Measurements from ENCODE around the gene CEACAM8.
"Not testable (repeated sequence)": the region's sequence is repeated elsewhere in the genome, so short reads cannot be mapped to it uniquely, and the experiment has no call there.

CEACAM8 gene

DNA sequence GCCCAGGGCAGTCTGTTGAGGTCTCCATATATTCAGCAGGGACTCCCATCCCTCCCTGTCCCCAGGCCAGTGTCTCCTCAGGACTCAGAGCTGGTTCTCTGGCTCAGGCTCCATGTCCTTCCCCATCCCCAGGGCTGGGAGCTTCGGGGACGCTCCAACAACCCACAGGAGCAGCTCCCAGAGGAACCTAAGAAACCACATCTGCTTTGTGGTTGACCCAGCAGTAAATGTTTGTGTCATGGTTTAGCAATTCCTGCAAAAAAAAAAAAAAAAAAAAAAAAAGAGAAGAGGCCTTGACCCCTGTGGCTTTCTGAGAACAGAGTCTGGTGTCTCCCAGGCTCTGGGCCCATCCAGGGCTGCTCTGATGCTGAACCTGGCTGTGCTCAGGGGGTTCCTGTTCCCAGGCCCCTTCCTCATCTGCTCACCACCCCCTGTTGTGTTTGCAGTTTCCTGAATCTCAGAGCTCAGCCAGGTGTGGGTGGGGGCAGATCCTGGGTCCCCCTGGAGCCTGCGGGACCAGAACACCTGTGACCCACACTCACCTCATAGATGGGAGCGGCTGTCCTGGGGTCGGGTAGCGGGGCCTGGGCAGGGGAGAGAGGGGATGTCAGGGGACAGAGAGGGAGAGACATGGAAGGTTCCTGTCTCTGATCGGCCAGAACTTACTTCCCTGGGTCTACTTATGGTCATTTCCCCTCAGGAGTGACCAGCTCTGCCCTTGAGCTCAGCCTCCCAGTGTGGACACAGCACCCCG is 41.3 kb downstream of the CEACAM8 start:
- no peaks in the 10 kb centered on the region for H3K9me3 ChIP-seq (replicated peaks; ENCODE audit: low read length)
- H3K4me2 ChIP-seq (ENCODE audit: low read length), result no peak overlapping the region
- H3K4me1 ChIP-seq (ENCODE audit: control insufficient read depth, insufficient read depth, low read length), result no peaks in the 10 kb centered on the region
- H3K36me3 ChIP-seq (ENCODE audit: insufficient read depth, low read length), result no peaks in the 10 kb centered on the region
- H3K4me3 ChIP-seq (ENCODE audit: low read length), result no peak overlapping the region
- H3K27me3 ChIP-seq (ENCODE audit: control insufficient read depth, insufficient read depth, low read length), result peaks cover 56% of the 10 kb centered on the region
- no peak overlapping the region for H3K9ac ChIP-seq (ENCODE audit: low read depth, low read length)

DNA sequence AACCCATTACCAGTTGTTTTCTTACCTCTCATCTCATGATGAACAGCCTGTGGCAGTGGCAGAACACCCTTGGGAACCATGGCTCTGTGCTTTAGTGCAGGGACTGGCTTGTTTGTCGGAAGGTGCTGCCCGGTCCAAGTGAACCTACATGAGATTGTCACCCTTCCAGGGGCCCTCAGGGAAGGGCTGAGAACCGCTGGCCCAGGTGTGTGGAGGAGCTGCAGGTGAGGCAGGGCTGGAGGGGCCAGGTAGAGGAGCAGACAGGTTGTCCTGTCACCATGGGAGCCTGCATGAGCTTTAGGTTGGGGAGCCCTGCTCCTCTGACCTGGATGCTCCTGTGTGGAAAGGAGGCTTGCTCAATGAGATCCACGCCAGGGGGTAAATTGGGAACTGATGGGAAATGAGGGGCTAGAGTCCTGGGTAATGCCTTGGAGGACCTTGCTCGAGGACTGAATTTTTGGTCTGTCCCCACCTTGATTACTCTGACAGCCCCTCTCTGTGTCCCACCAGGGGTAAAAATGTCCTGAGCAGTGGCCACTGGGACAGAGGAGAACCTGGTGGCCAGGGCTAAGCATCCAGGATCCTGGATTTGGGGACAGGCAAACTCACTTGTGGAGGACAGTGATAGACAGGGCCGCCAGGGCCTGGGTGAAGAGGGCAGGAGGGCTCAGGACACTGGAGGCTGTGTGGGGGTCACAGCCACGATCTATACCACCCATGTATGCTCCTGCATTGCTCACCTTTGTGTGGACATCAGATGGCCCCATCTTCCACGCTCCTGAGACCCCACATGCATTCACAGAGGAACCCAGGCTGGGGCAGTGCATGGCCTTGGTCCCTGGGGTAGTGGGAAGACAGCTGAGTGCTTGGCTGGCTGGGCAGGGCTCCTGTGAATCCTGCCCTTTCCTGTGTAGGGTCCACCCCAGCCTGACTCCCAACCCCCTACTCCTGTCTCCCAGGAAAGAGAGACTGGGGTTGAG is 42.3 kb downstream of the CEACAM8 start:
- Histone ChIP-seq H3K36me3 (ENCODE audit: insufficient read depth, low read length) (no peaks in the 10 kb centered on the region), H3K4me2 (ENCODE audit: low read length) (no peak overlapping the region), H3K4me1 (ENCODE audit: control insufficient read depth, insufficient read depth, low read length) (no peaks in the 10 kb centered on the region), H3K9ac (ENCODE audit: low read depth, low read length) (no peak overlapping the region), H3K27me3 (ENCODE audit: control insufficient read depth, insufficient read depth, low read length) (peaks cover 57% of the 10 kb centered on the region), H3K4me3 (ENCODE audit: low read length) (no peak overlapping the region), H3K9me3 (replicated peaks; ENCODE audit: low read length) (no peaks in the 10 kb centered on the region)

DNA sequence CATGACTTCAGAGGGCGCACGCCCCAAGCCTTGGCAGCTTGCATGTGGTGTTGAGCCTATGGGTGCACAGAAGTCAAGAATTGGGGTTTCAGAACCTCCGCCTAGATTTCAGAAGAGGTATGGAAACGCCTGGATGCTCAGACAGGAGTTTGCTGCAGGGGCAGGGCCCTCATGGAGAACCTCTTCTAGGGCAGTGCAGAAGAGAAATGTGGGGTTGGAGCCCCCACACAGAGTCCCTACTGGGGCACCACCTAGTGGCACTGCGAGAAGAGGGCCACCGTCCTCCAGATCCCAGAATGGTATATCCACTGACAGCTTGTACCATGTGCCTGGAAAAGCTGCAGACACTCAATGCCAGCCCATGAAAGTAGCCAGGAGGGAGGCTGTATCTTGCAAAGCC is 44.2 kb downstream of the CEACAM8 start:
- H3K9ac ChIP-seq (ENCODE audit: low read depth, low read length); H3K36me3 ChIP-seq (ENCODE audit: insufficient read depth, low read length); H3K4me1 ChIP-seq (ENCODE audit: control insufficient read depth, insufficient read depth, low read length); H3K9me3 ChIP-seq (replicated peaks; ENCODE audit: low read length); H3K4me3 ChIP-seq (ENCODE audit: low read length); H3K4me2 ChIP-seq (ENCODE audit: low read length): not testable (repeated sequence)
- H3K27me3 ChIP-seq (ENCODE audit: control insufficient read depth, insufficient read depth, low read length), result peaks cover 47% of the 10 kb centered on the region

DNA sequence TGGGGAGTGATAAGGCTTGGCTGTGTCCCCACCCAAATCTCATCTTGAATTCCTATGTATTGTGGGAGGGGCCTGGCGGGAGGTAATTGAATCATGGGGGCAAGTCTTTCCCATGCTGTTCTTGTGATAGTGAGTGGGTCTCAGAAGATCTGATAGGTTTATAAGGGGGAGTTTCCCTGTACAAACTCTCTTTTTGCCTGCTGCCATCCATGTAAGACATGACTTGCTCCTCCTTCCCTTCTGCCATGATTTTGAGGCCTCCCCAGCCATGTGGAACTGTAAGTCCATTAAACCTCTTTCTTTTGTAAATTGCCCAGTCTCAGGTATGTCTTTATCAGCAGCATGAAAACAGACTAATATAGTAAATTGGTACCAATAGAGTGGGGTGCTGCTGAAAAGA is 45.7 kb downstream of the CEACAM8 start:
- peaks cover 37% of the 10 kb centered on the region for H3K27me3 ChIP-seq (ENCODE audit: control insufficient read depth, insufficient read depth, low read length)
- H3K9ac ChIP-seq (ENCODE audit: low read depth, low read length); H3K36me3 ChIP-seq (ENCODE audit: insufficient read depth, low read length); H3K4me3 ChIP-seq (ENCODE audit: low read length); H3K4me1 ChIP-seq (ENCODE audit: control insufficient read depth, insufficient read depth, low read length); H3K9me3 ChIP-seq (replicated peaks; ENCODE audit: low read length); H3K4me2 ChIP-seq (ENCODE audit: low read length): not testable (repeated sequence)

DNA sequence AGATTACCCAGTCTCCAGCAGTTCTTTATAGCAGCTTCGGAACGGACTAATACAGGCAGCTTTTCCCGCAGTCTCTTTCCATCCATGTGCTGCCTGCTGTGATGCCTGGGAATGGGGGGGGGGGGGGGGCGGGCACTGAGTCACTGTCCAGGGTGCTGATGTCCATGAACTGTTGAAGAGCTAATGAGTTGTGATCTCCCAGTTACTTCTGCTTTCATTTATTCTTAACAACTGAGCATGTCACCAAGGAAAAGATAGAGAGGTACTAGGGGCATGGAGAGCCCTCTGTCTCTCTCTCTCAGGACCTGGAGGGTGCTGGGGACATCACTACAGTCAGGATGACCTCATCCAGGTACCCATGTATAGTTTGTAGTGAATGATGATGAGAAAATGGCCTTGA is 46.2 kb downstream of the CEACAM8 start:
- no peak overlapping the region for H3K9ac ChIP-seq (ENCODE audit: low read depth, low read length)
- H3K4me1 ChIP-seq (ENCODE audit: control insufficient read depth, insufficient read depth, low read length), result no peaks in the 10 kb centered on the region
- peaks cover 39% of the 10 kb centered on the region for H3K27me3 ChIP-seq (ENCODE audit: control insufficient read depth, insufficient read depth, low read length)
- H3K4me3 ChIP-seq (ENCODE audit: low read length), result no peak overlapping the region
- H3K36me3 ChIP-seq (ENCODE audit: insufficient read depth, low read length), result no peaks in the 10 kb centered on the region
- no peak overlapping the region for H3K4me2 ChIP-seq (ENCODE audit: low read length)
- no peaks in the 10 kb centered on the region for H3K9me3 ChIP-seq (replicated peaks; ENCODE audit: low read length)

DNA sequence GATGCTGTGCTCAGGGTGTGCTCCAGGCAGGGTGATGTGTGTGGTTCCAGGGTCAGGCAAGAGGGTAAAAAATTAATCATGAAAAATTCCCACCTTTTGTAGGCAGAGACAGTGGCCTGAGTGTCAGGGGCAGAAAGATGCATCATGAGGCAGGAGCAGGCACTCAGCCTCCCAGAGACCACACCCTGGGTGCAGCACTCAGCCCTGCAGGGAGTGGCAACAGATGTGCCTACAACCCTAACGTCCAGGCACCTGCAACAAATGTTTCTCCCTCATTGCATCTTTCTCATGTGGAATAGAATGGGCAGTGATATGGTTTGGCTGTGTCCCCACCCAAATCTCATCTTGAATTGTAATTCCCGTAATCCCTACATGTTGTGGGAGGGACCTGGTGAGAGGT is 46.8 kb downstream of the CEACAM8 start:
- H3K4me1 ChIP-seq (ENCODE audit: control insufficient read depth, insufficient read depth, low read length), result no peaks in the 10 kb centered on the region
- H3K4me2 ChIP-seq (ENCODE audit: low read length), result no peak overlapping the region
- H3K36me3 ChIP-seq (ENCODE audit: insufficient read depth, low read length), result no peaks in the 10 kb centered on the region
- H3K4me3 ChIP-seq (ENCODE audit: low read length), result no peak overlapping the region
- H3K27me3 ChIP-seq (ENCODE audit: control insufficient read depth, insufficient read depth, low read length), result peaks cover 43% of the 10 kb centered on the region
- H3K9ac ChIP-seq (ENCODE audit: low read depth, low read length), result no peak overlapping the region
- H3K9me3 ChIP-seq (replicated peaks; ENCODE audit: low read length), result no peaks in the 10 kb centered on the region

DNA sequence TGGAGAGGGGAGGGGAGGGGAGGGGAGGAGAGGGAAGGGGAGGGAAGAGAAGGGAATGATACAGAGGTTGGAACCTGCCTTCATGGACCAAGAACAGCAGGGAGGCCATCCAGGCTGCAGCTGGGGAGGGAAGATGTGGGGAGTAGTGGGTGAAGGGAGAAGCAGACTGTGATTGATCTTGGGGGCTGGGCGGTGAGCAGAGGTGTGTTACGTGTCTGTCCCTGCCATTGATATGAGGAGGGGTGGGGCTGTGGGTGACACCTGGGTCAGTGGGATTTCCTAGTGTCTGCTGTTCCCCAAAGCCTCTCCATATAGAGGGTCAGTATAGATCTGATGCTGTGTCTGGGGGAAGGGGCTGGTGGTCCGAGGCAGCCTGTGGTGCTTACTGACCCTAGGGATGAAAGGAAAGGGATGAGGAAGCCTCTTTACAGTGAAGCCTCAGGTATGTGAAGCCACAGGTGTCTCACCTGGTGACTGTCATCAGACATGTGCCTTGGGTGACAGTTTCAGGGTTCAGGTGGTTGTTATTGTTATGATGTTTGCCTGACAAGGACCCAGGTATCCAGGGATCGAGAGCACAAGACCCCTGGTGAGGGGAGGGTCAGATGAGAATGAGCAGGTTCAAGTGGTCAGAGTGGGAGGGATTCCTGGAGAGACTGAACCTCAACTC is 47.8 kb downstream of the CEACAM8 start:
- no peaks in the 10 kb centered on the region for H3K9me3 ChIP-seq (replicated peaks; ENCODE audit: low read length)
- no peak overlapping the region for H3K4me3 ChIP-seq (ENCODE audit: low read length)
- H3K36me3 ChIP-seq (ENCODE audit: insufficient read depth, low read length), result no peaks in the 10 kb centered on the region
- H3K9ac ChIP-seq (ENCODE audit: low read depth, low read length), result no peak overlapping the region
- H3K4me2 ChIP-seq (ENCODE audit: low read length), result no peak overlapping the region
- H3K4me1 ChIP-seq (ENCODE audit: control insufficient read depth, insufficient read depth, low read length), result no peaks in the 10 kb centered on the region
- peaks cover 40% of the 10 kb centered on the region for H3K27me3 ChIP-seq (ENCODE audit: control insufficient read depth, insufficient read depth, low read length)

DNA sequence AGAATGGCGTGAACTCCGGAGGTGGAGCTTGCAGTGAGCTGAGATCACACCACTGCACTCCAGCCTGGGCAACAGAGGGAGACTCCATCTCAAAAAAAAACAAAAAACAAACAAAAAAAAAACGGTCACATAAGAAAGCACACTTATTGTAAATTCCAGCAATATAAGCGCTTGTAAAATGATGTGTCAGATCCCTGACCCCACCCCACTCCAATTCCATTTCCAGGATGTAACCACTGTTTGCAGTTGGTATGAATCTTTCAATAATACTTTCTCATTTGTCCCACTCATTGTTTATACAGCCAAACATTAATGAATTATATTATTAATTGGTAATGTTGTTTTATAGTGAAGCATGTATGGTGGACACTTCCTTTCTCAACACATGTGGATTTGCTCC is 50.6 kb downstream of the CEACAM8 start:
- no peak overlapping the region for H3K4me3 ChIP-seq (ENCODE audit: low read length)
- no peak overlapping the region for H3K9ac ChIP-seq (ENCODE audit: low read depth, low read length)
- no peak overlapping the region for H3K4me2 ChIP-seq (ENCODE audit: low read length)
- H3K27me3 ChIP-seq (ENCODE audit: control insufficient read depth, insufficient read depth, low read length), result peaks cover 45% of the 10 kb centered on the region
- no peaks in the 10 kb centered on the region for H3K4me1 ChIP-seq (ENCODE audit: control insufficient read depth, insufficient read depth, low read length)
- no peaks in the 10 kb centered on the region for H3K36me3 ChIP-seq (ENCODE audit: insufficient read depth, low read length)
- H3K9me3 ChIP-seq (replicated peaks; ENCODE audit: low read length), result no peaks in the 10 kb centered on the region

DNA sequence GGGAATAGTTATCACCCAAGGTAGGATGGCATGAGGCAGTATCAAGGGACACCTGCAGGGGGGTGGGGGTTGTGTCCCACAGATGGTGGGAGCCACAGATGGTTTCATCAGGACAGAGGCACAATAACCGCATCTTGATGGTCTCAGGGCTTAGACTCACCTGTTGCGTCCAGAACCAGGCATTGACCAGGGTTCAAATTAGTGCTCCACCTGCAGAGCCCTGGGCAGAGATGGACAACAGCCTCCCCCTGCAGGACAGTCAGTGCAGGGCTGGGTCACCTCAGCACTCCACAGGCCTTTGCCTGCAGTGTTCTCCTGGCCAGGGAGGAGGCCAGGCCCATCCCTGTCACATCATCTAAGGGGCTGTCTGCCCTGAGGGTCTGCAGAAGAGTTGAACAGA is 51.9 kb downstream of the CEACAM8 start:
- Histone ChIP-seq H3K27me3 (ENCODE audit: control insufficient read depth, insufficient read depth, low read length) (peaks cover 48% of the 10 kb centered on the region), H3K36me3 (ENCODE audit: insufficient read depth, low read length) (no peaks in the 10 kb centered on the region), H3K4me1 (ENCODE audit: control insufficient read depth, insufficient read depth, low read length) (no peaks in the 10 kb centered on the region), H3K9me3 (replicated peaks; ENCODE audit: low read length) (no peaks in the 10 kb centered on the region), H3K4me2 (ENCODE audit: low read length) (no peak overlapping the region), H3K9ac (ENCODE audit: low read depth, low read length) (no peak overlapping the region), H3K4me3 (ENCODE audit: low read length) (no peak overlapping the region)

DNA sequence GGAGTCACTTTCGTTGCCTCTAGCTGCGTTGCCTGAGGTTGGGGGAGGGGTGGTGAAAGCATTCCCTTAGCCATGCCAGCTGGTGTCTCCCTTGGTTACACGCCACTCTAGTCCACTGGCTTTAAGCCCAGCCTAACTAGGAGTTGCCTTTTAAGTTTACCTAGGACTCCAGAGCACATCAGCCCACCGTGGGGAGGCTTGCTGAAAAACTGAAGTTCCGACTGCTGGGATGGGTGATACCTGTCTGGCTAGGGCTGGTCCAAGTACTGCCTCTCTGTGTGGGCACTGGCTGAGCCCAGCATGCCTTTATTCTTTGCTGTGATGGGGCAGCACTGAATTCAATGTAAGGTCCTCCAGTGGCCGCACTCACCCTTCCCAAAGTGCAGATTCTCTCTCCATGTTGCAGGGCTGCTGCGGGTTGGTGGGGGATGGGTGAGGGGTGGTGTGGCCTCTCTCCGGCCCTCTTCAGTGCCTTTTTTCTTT is 54.6 kb downstream of the CEACAM8 start:
- Histone ChIP-seq H3K27me3 (ENCODE audit: control insufficient read depth, insufficient read depth, low read length) (peaks cover 56% of the 10 kb centered on the region), H3K4me3 (ENCODE audit: low read length) (no peak overlapping the region), H3K4me2 (ENCODE audit: low read length) (no peak overlapping the region), H3K4me1 (ENCODE audit: control insufficient read depth, insufficient read depth, low read length) (no peaks in the 10 kb centered on the region), H3K9ac (ENCODE audit: low read depth, low read length) (no peak overlapping the region), H3K9me3 (replicated peaks; ENCODE audit: low read length) (no peaks in the 10 kb centered on the region), H3K36me3 (ENCODE audit: insufficient read depth, low read length) (no peaks in the 10 kb centered on the region)

Data from skeletal muscle satellite cell (primary cell).